RWPE2 (cell line): ENCODE measurements around the gene MAPKAPK5.
"Not testable (repeated sequence)": the region's sequence is repeated elsewhere in the genome, so short reads cannot be mapped to it uniquely, and the experiment has no call there.

Source experiments
- ATAC-seq: fragments of 200-7000 bp; cut with Tn5 transposase; 3 replicates; pipeline ENCODE4 v1.9.1; 2021; ENCODE audit warnings: low read depth
- DNase-seq: peaks from one replicate; pipeline ENCODE4 v3.0.0-alpha.2; 2020; ENCODE audit warnings: low spot score
- H3K27ac ChIP-seq: fragments of 450-650 bp; 2 replicates; pipeline ENCODE4 v1.5.1; 2017; ENCODE audit warnings: mild to moderate bottlenecking; ENCODE audit not compliant: poor library complexity, severe bottlenecking
- H3K27me3 ChIP-seq: fragments of 250-450 bp; sonication (Bioruptor Pico); 2 replicates; pipeline ENCODE4 v1.5.1; 2021; ENCODE audit warnings: mild to moderate bottlenecking, moderate library complexity; ENCODE audit not compliant: insufficient read depth, poor library complexity, severe bottlenecking
- H3K36me3 ChIP-seq: fragments of 250-450 bp; sonication (Bioruptor Pico); 2 replicates; pipeline ENCODE4 v1.5.1; 2020; ENCODE audit warnings: low read depth, mild to moderate bottlenecking, moderate library complexity
- H3K4me1 ChIP-seq: fragments of 250-450 bp; sonication (Bioruptor Pico); 2 replicates; pipeline ENCODE4 v1.5.1; 2021; ENCODE audit warnings: mild to moderate bottlenecking, moderate library complexity; ENCODE audit not compliant: insufficient read depth, poor library complexity, severe bottlenecking
- H3K4me3 ChIP-seq: fragments of 250-450 bp; sonication (Bioruptor Pico); 2 replicates; pipeline ENCODE4 v1.5.1; 2021; ENCODE audit warnings: mild to moderate bottlenecking, moderate library complexity; ENCODE audit not compliant: severe bottlenecking
- H3K9me3 ChIP-seq: fragments of 250-450 bp; sonication (Bioruptor Pico); 2 replicates; pipeline ENCODE4 v1.5.1; 2021; ENCODE audit warnings: mild to moderate bottlenecking, moderate library complexity; ENCODE audit not compliant: severe bottlenecking
- CTCF ChIP-seq: fragments of 450-650 bp; IDR thresholded peaks from one replicate; pipeline ENCODE4 v1.5.1; 2017; ENCODE audit warnings: mild to moderate bottlenecking, moderate library complexity; ENCODE audit not compliant: poor library complexity, severe bottlenecking

MAPKAPK5 gene

GRCh38 chr12:111937429-111937828 is 95.4 kb downstream of the MAPKAPK5 start:
- H3K27ac ChIP-seq: no peak overlapping the region
- ATAC-seq: no peak
- H3K4me3 ChIP-seq: no peak overlapping the region
- no peaks in the 10 kb centered on the region for H3K27me3 ChIP-seq
- no peak for DNase-seq
- no peak for TF ChIP-seq CTCF
- H3K4me1 ChIP-seq: no peaks in the 10 kb centered on the region
- no peaks in the 10 kb centered on the region for H3K36me3 ChIP-seq
- no peaks in the 10 kb centered on the region for H3K9me3 ChIP-seq

- no peaks in the 10 kb centered on the region for H3K36me3 ChIP-seq
- H3K9me3 ChIP-seq: no peaks in the 10 kb centered on the region
- no peaks in the 10 kb centered on the region for H3K27me3 ChIP-seq
- H3K27ac ChIP-seq: no peak overlapping the region
- ATAC-seq (peak; percentile 66), DNase-seq (no peak)
- H3K4me1 ChIP-seq: peaks cover 5% of the 10 kb centered on the region
- TF ChIP-seq CTCF: no peak
- no peak overlapping the region for H3K4me3 ChIP-seq
These were observed 100.5 kb downstream of the MAPKAPK5 start for GRCh38 chr12:111942557-111942956.

- Histone ChIP-seq H3K9me3 (no peaks in the 10 kb centered on the region), H3K4me3 (no peak overlapping the region), H3K4me1 (peaks cover 5% of the 10 kb centered on the region), H3K27me3 (no peaks in the 10 kb centered on the region), H3K36me3 (no peaks in the 10 kb centered on the region), H3K27ac (no peak overlapping the region)
- no peak for ATAC-seq
- TF ChIP-seq CTCF: no peak
- DNase-seq: no peak
These were observed 101.9 kb downstream of the MAPKAPK5 start for GRCh38 chr12:111943929-111944328.

- not testable (repeated sequence) for H3K4me1 ChIP-seq, H3K4me3 ChIP-seq, H3K27me3 ChIP-seq, ATAC-seq, H3K27ac ChIP-seq, H3K9me3 ChIP-seq, H3K36me3 ChIP-seq, DNase-seq
These were observed 109.1 kb downstream of the MAPKAPK5 start for GRCh38 chr12:111950961-111951676.
